GM06990 (cell line): ENCODE measurements around the gene CACNA1B.

ENCODE experiments used
- DNase-seq: peaks from one replicate; pipeline ENCODE4 v3.0.0-alpha.2; 2011; ENCODE audit not compliant: insufficient read length; ENCODE audit errors: extremely low read depth
- H3K27me3 ChIP-seq: replicated peaks from 2 replicates; pipeline ENCODE4 v1.6.0; 2011; ENCODE audit warnings: low read length; ENCODE audit not compliant: control insufficient read depth, insufficient read depth
- H3K36me3 ChIP-seq: 2 replicates; pipeline ENCODE4 v1.5.1; 2011; ENCODE audit warnings: low read length; ENCODE audit not compliant: control insufficient read depth, insufficient read depth
- H3K4me3 ChIP-seq: replicated peaks from 2 replicates; pipeline ENCODE4 v1.5.1; 2011; ENCODE audit warnings: low read depth, mild to moderate bottlenecking, control low read depth, low read length
- CTCF ChIP-seq: IDR thresholded peaks from 2 replicates; pipeline ENCODE4 v1.5.1; 2011; ENCODE audit warnings: low read length, control low read depth, mild to moderate bottlenecking, inconsistent platforms; ENCODE audit not compliant: insufficient read depth, poor library complexity, severe bottlenecking

Gene CACNA1B

GRCh38 chr9:137837345-137838278 is 40.0 kb upstream of the CACNA1B start:
- Histone ChIP-seq H3K4me3 (no peak overlapping the region), H3K27me3 (no peaks in the 10 kb centered on the region), H3K36me3 (peaks cover 24% of the 10 kb centered on the region)
- TF ChIP-seq CTCF = no peak
- no peak for DNase-seq

GRCh38 chr9:137838576-137838975 is 39.0 kb upstream of the CACNA1B start:
- no peaks in the 10 kb centered on the region for H3K27me3 ChIP-seq
- H3K4me3 ChIP-seq = no peak overlapping the region
- DNase-seq = no peak
- peaks cover 17% of the 10 kb centered on the region for H3K36me3 ChIP-seq
- no peak for TF ChIP-seq CTCF

- no peak overlapping the region for H3K4me3 ChIP-seq
- H3K36me3 ChIP-seq = no peaks in the 10 kb centered on the region
- TF ChIP-seq CTCF = no peak
- DNase-seq = no peak
- H3K27me3 ChIP-seq = no peaks in the 10 kb centered on the region
Observed at GRCh38 chr9:137843355-137843754, 34.2 kb upstream of the CACNA1B start.

DNA sequence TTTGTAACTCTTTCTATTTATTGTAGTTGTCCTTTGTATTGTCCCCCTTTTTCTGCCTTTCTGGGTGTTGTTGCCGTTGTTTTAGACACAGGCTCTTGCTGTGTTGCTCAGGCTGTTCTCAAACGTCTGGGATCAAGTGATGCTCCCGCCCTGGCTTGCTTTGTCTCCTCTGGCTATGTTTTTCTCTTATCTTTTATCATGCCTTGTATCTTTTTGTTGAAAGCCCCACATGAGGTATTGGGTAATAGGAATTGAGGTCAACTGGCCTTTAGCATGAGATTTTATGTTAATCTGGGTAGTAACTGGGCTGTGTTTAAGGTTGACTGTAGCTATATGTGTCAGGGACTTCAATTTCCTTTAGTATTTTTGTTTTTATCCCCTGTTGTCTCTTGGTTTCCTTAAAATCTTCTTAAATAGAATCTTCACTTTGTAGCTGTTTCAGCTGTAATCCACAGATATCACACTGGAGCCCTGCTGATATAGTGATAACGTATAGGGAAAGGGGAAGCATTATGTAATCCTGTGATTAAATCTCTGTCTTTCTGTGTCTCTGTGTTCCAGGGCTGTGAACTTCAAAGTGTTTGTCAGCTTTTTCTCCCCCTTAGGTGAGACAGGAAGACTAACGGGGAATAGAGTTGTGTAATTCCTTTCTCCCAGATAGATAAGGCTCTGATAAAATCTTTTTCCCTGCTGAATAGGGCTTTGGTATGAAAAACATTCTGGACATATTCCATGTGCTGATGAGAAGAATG is 25.9 kb upstream of the CACNA1B start:
- H3K36me3 ChIP-seq = no peaks in the 10 kb centered on the region
- no peak for DNase-seq
- TF ChIP-seq CTCF = no peak
- H3K27me3 ChIP-seq = no peaks in the 10 kb centered on the region; the same call in 1 of the 2 replicates
- no peak overlapping the region for H3K4me3 ChIP-seq

- TF ChIP-seq CTCF = no peak
- Histone ChIP-seq H3K4me3 (no peak overlapping the region), H3K27me3 (no peaks in the 10 kb centered on the region; the same call in 1 of the 2 replicates), H3K36me3 (no peaks in the 10 kb centered on the region)
- DNase-seq = no peak
Observed at GRCh38 chr9:137853392-137853995, 24.1 kb upstream of the CACNA1B start.
